ENCODE measurements around the gene FAM25C. TPM values are rescaled to one million over a fixed set of nuclear protein-coding genes. Genes with fewer than 3 reads are reported as not detected.
"Not testable (repeated sequence)": the region's sequence is repeated elsewhere in the genome, so short reads cannot be mapped to it uniquely, and the experiment has no call there.

FAM25C gene
- polyA plus RNA-seq, 3 donors = not detected

GRCh38 chr10:47962785-47963184 is 36.8 kb downstream of the FAM25C start:
- not testable (repeated sequence) for H3K27ac ChIP-seq (ENCODE audit: low read depth, low read length)
- no CpG with 5 or more reads among the region's 5 CpGs for WGBS, 3 donors

- H3K27ac ChIP-seq (ENCODE audit: low read depth, low read length) = not testable (repeated sequence)
- no CpG with 5 or more reads among the region's 2 CpGs for WGBS, 3 donors
Observed at GRCh38 chr10:47960699-47961098, 38.9 kb downstream of the FAM25C start.

- H3K27ac ChIP-seq (ENCODE audit: low read depth, low read length) = not testable (repeated sequence)
- whole genome bisulfite sequencing, 3 donors = 81 to 100% (median 88%) methylated on average over 3 to 4 of the region's 5 CpGs
Observed at GRCh38 chr10:47959677-47960076, 39.9 kb downstream of the FAM25C start.

GRCh38 chr10:47957158-47957557 is 42.4 kb downstream of the FAM25C start:
- 65 to 80% (median 78%) methylated on average over 8 of the region's 8 CpGs for WGBS, 3 donors
- not testable (repeated sequence) for H3K27ac ChIP-seq (ENCODE audit: low read depth, low read length)

GRCh38 chr10:47947424-47947823 is 52.2 kb downstream of the FAM25C start:
- H3K27ac ChIP-seq (ENCODE audit: low read depth, low read length) = not testable (repeated sequence)
- 57 to 86% (median 78%) methylated on average over 1 of the region's 1 CpG for WGBS, 3 donors

Other genes starting within 250 kb of the FAM25C start
- 1 to 10 TPM in 2 of 3 donors, under 1 TPM in 1; 0.45 to 5.2 (median 1.7) TPM for gene SYT15B, start 236.2 kb downstream of the FAM25C start, polyA plus RNA-seq
- under 1 TPM in 1 of 3 donors, not detected in 2; 0.19 TPM for gene NPY4R2, start 81.1 kb downstream of the FAM25C start, polyA plus RNA-seq